NCI-H774 (cell line): Measurements from ENCODE around the gene CEP85.

Experiments
- DNase-seq: peaks from one replicate; lab custom pipeline; 2025; lab: John Stamatoyannopoulos, UW

CEP85 gene, protein sequence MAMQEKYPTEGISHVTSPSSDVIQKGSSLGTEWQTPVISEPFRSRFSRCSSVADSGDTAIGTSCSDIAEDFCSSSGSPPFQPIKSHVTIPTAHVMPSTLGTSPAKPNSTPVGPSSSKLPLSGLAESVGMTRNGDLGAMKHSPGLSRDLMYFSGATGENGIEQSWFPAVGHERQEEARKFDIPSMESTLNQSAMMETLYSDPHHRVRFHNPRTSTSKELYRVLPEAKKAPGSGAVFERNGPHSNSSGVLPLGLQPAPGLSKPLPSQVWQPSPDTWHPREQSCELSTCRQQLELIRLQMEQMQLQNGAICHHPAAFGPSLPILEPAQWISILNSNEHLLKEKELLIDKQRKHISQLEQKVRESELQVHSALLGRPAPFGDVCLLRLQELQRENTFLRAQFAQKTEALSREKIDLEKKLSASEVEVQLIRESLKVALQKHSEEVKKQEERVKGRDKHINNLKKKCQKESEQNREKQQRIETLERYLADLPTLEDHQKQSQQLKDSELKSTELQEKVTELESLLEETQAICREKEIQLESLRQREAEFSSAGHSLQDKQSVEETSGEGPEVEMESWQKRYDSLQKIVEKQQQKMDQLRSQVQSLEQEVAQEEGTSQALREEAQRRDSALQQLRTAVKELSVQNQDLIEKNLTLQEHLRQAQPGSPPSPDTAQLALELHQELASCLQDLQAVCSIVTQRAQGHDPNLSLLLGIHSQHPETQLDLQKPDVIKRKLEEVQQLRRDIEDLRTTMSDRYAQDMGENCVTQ

DNA sequence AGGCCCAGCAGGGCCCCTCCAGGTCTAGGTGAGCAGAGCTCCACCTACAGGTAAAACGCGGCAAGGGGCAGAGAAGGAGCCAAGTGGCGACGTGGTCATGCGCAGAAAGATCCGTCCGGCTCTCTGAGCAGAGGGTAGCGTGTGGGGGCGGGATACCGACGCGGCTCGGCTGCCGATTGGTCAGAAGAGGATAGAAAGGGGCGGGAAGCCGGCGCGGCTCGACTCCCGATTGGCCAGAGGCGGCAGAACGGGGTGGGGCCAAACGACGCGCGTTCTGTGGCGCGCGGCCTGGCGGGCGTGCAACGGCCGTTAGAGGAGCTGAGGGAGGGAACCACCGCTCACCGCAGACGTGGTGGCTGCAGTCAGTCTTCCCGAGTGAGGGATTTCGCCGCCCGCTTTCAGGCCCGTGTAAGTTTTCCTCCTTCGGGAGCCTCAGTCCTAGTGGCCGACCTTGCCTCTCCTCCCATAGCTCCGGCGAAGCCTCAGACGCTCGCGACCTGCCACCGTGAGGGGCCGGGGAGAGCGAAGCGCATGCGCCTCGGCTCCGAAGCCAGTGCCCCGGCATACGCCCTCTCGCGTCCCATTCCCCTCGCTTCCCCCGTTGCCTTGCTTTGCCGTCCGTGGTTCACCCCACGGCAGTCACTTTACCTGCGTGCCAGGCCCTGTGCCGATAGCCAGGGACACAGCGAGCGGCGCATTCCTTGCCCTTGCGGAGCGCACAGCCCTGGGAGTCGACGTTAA, at the start of gene CEP85:
TSS of gene CEP85 (plus strand) at position 298 of the 741 bp plus-strand sequence. CDS start 5,584 bp downstream, outside the sequence.
- peak; percentile 85 for DNase-seq

DNA sequence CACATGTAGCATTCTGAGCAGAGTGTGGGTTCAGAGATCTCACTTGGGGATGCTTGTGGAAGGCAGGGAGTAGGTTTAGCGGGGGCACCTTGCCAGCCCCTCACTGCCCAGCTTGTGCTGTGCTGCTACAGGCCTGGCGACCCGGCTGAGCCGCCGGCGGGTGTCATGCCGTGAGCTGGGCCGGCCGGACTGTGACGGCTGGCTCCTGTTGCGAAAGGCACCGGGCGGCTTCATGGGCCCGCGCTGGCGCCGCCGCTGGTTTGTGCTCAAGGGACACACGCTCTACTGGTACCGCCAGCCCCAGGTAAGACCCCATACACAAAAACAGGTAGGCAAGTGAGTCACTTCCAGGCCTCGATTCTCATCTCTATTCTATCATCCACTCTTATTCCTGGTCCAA, 49.1 kb upstream of the CEP85 start:
- DNase-seq: no peak

DNA sequence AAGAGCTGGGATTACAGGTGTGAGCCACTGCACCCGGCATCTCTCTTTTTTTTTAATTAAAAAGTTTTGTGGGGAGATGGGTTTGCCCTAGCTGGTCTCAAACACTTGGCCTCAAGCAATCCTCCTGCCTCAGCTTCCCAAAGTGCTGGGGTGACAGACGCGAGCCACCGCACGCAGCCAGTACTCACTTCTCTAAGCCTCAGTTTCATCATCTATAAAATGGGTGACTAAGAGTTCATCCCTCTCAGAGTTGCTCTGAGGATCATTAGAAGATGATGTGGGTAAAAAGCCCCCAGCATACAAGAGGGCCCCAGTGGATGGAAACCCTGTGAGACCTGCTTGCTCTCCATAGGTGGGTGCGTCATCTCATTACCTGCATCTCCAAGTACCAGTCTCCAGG, 46.1 kb upstream of the CEP85 start:
- no peak for DNase-seq

DNA sequence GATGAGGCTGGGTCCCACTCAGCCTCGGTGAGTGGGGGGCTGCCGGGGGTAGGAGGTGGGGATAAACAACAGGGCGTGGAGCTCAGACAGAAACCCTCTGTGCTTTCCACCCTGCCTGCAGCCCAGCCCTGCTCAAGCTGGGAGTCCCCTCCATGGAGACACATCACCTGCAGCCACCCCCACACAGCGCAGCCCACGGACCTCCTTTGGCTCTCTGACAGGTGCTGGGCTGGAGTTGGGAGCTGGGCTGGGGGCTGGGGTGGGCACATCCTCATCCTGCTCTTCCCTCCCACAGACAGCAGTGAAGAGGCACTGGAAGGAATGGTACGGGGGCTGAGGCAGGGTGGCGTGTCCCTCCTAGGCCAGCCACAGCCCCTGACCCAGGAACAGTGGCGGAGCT, 45.5 kb upstream of the CEP85 start:
- DNase-seq: no peak

DNA sequence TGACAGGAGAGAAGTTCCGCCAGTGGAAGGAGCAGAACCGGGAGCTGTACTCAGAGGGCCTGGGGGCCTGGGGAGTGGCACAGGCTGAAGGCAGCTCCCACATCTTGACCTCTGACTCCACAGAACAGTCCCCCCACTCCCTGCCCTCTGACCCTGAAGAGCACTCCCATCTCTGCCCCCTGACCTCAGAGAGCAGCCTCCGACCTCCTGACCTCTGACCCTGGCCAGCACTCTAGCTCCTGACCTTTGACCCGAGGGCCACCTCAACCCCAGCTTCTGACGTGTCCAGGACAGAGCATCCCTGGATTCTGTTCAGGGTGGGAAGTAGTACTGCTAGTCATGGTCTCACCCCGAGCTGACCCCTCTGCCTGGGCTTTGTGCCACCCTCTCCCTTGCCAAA, 44.7 kb upstream of the CEP85 start:
- no peak for DNase-seq

DNA sequence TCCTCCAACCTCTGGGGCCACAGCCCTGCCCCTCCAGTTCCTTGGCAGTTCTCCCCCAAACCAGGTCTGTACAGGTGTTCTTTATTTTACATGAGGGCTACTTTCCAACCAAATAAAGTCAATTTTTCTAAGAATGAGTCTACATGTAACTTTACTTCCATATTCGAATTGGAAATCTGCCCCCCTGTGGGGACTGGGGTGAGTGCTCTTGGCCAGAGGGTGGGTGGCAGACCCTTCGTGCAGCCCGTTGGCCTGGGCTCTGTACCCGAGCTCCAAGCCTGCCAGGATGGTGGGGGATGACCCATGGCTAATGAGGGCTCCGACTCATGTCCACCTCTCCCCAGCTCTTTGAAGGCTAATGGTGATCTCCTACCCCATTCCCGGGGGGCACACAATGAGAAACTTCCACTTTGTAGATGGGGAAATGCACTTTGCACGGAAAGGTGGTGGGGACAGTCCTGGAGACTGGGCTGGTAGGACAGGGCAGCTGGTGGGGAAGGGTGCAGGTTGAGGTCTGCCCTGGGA, 44.2 kb upstream of the CEP85 start:
- no peak for DNase-seq

DNA sequence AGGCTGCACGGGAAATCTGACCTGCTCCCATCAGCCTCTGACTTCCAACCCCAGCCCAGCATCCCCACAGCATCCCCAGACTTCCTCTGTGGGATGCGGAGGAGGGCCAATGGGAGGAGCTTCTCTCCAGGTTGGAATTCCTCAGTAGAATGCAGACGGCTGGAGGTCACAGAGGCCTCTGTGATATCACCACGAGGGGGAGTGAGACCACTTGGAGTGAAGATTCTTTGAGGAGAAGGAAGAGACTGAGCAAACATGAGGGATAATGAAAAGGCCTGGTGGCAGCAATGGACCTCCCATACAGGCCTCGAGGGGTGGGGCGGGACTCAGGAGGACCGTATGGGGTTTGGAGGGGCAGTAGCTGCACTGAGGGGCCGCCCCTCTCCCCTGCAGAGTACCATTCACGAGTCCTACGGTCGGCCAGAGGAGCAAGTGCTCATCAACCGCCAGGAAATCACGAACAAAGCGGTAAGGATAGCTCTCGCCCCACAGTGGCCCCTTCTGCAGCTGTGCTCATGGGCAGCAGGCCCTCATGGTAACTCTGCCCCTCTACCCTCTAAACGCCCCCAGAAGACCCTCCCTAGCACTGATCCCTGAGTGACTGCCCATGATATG, 43.5 kb upstream of the CEP85 start, which contains the start of gene CATSPER4:
TSS of gene CATSPER4 (plus strand) at position 230 of the 615 bp plus-strand sequence. CDS start at position 256, 26 bp downstream.
- DNase-seq: no peak

DNA sequence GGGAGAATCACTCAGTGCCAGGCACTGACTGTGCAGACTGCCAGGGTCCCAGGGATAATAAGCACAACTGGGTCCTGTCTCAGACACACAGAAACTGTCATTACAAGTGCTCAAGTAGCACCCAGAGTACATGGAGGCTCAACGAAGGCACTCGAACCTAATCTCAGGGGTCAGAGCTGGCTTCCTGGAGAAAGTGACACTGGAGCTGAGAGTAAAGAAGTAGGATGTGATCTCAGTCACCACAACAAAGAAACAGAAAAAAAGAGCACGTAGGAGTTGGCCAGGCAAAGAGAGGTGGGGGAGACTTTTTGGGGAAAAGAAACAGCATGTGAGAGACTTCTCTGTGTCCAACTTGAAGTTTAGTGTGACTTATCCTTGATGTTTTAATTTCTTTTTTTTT, 42.3 kb upstream of the CEP85 start:
- no peak for DNase-seq

DNA sequence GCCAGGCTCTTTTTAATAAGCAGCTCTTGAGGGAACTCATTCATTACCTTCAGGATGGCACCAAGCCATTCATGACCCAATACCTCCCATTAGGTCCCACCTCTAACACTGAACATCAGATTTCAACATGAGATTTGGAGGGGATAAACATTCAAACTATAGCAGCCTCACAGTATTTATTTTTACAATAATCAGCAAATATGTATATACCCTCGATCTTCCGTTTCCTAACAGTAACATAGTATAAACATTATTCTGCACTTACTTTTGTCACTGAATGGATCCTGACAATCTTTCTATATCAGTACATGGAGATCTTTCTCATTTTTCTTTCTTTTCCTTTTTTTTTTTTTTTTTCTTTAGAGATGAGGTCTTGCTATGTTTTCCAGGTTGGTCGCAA, 38.2 kb upstream of the CEP85 start:
- DNase-seq: no peak

DNA sequence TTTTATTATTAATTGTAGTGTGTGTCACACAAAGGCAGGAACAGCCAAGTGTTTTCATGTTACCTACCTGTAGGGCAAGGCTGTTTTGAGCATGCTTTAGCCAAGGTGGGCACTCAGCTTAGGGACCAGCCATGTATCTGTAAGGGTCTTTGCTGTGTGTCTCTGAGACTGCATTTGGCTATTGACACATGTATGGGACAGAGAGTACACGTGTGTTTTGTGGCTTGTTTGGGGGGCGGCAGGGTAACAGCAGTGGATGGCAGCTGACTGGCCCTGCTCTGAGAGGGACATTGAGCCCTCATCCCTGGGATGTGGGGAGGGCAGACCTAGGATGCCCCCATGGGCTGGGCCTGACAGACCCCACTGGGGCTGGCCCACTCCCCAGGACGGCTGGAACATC, 36.7 kb upstream of the CEP85 start:
- no peak for DNase-seq

DNA sequence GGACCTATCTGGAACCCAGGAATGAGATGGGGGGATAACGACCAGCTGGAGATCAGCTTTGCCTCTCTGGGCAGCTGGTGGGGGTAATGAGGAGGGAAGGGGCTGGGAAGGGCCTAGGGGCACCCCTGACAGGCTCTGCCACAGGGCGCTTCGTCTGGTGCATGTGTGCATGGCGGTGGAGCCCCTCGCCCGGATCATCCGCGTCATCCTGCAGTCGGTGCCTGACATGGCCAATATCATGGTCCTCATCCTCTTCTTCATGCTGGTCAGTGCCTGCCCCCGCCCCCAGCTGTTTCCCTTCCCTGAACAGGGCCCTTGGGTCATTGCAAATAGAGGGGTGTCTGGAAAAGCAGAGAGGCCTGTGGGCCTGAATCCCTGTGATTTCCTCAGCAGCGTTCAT, 36.2 kb upstream of the CEP85 start:
- no peak for DNase-seq

DNA sequence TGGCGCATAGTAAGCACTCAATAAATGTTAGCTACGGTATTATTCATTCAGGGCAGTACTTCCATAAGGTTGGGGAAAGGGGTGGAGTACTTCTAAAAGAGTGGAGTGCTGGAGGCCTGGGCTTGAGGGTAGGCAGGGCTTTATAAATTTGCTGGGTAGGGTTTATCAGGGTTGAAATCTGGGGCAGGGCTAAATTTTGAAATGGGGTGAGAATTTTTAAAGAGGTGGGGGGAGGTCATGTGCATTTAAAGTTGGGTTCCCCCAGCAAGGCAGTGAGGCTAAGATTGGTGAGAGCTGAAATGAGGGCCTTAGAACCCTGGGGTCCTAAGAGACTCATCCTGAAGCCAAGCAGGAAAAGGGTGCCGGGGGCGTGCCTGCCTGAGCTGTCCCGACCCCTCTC, 33.6 kb upstream of the CEP85 start:
- no peak for DNase-seq

DNA sequence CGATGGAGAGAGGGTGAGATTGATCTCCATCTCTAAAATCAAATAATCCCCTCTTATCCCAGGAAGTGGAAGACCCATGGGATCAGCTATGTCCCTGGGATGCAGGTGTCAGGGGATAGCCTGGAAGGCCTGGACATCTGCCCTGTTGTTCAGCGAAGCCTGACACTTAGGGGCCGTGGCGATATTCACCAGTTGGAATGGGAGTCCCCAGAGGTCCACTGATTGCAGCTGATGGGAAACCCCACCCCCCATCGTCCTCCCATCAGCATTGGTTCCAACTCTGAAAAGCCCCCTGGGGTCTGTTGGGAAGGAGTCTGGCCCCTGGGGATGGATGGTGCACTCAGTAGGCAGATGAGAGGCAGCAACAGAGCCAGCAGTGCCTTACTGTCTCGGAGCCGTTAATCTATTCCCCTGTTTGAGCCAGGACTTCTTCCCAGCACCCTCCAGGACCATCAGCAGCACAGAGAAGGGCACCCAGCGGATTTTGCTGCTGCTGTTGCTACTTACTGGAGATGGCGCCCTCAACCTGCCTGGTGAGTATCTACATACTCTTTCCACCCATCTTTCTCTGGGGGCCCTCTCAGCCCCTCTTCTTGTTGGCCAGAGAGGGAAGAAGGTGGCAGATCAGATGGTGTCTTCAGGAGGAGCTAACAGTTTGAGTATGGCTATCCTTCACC, 30.2 kb upstream of the CEP85 start:
- no peak for DNase-seq

DNA sequence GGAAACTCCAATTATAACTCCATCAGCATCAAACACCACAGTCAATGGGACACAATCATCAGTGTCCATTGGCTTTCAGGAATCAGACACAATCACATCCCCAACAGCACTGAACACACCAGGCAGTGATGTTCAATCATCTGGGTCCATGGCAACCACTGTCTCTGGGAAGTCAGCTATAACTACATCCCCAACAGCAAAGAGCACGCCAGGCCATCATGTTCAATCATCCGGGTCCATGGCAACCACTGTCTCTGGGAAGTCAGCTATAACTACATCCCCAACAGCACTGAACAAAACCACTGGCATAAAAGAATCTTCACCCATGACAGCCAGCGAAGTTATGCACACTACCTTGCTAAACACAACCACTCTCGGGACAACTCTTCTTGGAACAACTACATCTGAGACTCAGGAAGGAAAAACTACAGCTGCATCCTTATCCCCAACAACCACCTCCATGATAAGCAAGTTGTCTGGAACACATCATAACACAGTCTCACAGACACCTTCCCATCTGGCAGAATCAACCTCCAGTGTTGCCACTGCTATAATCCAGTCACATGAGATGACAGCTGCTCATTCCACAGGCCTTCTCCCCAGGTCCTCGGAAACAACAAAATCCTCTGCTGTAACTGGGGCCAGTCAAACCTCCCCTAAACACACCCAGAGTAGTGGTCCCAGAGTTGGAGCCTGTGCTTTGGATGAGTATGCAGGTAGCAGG, 23.7 kb upstream of the CEP85 start:
- no peak for DNase-seq

DNA sequence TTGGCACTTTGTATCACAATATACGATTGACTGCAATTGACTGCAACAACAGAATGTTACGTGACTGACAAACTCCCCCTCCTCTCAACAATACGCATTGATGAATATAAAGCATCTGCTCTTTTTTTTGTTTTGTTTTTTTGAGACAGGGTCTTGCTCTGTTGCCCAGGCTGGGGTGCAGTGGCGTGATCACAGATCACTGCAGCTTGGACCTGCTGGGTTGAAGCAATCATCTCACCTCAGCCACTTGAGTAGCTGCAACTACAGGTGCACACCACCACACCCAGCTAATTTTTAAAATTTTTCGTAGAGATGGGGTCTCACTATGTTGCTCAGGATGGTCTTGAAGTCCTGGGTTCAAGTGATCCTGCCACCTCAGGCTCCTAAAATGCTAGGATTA, 21.3 kb upstream of the CEP85 start:
- no peak for DNase-seq

DNA sequence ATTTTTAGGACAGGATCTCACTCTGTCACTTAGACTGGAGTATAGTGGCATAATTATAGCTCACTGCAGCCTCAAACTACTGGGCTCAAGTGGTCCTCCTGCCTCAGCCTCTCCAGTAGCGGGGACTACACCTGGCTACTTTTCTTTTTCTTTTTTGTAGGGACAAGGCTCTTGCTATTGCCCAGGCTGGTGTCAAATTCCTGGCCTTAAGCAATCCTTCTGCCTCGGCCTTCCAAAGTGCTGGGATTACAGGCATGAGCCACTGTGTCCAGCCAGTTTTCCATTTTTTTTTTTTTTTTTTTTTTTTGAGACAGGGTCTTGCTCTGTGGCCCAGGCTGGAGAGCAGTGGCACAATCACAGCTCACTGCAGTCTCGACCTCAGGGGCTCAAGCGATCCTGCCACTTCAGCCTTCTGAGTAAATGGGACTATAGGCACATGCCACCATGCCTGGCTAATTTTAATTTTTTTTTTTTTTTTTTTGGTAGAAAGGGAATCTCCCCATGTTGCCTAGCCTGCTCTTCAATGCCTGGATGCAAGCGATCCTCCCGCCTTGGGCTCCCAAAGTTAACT, 20.6 kb upstream of the CEP85 start:
- DNase-seq: no peak

DNA sequence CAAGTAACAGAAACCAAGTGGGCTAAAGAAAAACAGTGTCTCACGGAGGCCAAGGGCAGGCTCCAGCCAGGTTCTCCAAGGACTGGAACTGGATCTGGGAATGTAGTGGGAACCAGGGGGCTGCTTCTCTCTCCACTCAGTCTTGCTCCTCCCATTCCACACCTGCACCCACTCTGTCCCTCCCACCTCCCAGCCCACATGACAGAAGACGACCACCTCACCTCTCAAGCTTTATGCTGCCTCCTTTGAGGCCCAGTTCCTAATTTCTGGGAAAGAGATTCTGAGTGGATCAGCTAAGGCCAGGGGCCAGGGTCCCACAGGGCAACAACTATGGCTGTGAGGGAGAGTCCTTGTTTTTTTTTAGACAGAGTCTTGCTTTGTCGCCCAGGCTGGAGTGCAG, 18.8 kb upstream of the CEP85 start:
- no peak for DNase-seq

DNA sequence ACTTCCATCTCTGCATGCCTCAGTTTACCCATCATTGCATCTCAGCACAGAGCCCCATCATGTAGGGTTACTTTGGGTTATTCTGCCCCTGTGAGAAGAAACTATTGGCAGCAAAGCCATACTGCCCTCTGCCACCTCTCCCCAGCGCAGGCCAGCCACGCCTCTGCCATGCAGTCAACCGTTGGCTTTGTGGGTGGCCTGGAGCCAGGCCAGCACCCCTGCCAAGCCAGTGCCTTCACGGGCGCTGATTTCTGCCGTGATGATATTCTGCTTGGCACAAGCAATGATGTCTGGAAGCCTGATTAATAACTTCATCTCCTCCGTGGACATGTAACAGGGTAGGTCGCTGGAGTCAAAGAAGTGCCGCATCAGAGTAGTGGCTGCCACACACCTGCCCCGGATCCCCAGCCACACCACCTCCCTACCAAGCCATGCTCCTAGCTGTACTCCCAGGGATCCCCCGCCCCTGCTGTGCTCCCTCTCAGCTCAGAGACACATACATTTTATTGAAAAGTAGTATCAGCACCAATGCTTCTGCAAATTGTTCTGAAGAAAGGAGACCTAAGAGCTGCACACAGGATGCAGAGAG, 15.0 kb upstream of the CEP85 start:
- no peak for DNase-seq

DNA sequence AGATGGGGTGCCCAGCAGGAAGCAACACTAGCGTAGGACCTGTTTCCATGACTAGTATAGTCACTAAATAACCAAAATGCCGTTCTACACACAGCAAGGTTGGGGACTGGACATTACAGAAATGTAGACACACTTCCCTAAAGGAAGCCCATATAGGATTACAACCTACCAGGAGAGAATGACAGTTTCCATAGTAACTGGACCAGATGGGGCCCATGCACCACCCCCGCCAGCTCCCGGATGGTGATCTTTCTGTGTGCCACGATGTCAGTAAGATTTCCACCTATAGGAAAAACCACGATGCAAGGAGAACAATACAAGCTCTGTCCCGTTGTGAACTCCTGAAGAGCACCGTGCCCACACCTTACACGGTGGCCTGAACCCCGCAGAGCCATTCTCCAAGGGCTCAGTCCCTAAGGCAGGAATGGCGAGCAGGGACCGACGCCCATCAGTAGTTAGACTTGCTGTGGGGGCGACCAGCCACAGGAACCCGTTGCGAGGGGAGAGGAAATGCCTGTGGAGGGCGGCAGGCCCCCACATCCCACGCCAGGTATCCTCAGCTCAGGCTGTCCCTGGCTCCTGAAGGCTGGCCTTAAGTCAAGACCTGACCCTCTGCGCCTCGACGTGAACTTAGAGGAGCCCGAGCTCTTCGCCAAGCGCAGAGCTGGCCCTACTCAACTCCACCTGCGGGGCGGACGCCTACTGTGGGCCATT, 13.6 kb upstream of the CEP85 start:
- no peak for DNase-seq
